ENCODE data around the gene C1QL4. TPM values are rescaled to one million over a fixed set of nuclear protein-coding genes. Genes with fewer than 3 reads are reported as not detected.
A peak's percentile ranks its signal among the peaks of the same experiment; 100 is the strongest.

The C1QL4 gene
- total and polyA plus RNA-seq, 2 donors (not counting 1 experiment from before 2014, with no cell fraction given), result not detected

GRCh38 chr12:49357103-49357678, 20.2 kb upstream of the C1QL4 start:
- H3K9me3 ChIP-seq (ENCODE audit: control extremely low read depth in 1 of 3, control insufficient read depth in 2 of 3, insufficient read depth in 1 of 3, low read length in 2 of 3), result no peaks in the 10 kb centered on the region
- H3K4me3 Mint-ChIP-seq, result no peak overlapping the region
- peak; percentile 61 for DNase-seq
- H3K36me3 ChIP-seq (replicated peaks in 1 of 2; ENCODE audit: control extremely low read depth in 1 of 2, control insufficient read depth in 1 of 2, extremely low read depth in 1 of 2, insufficient read depth in 2 of 2, low read length in 1 of 2), result no peaks in the 10 kb centered on the region
- ChIA-PET CTCF (interaction anchor here (0.6 to 22.4 kb wide), 29 partner anchors 9 to 421 kb away, joined by 3 to 729 read pairs (median 7); partner anchors contain the start of genes C1QL4, DNAJC22, PRPH and SPATS2), POLR2A (interaction anchor here (0.7 kb wide), 1 partner anchor 10 kb away, joined by 3 read pairs; no protein-coding TSS in a partner anchor)
- H3K79me2 ChIP-seq (ENCODE audit: control insufficient read depth, insufficient read depth, low read length), result no peaks in the 10 kb centered on the region
- no peak overlapping the region for H3K27ac ChIP-seq (ENCODE audit: low read length in 2 of 2)
- H2AFZ ChIP-seq (ENCODE audit: insufficient read depth, low read depth, low read length, poor library complexity, severe bottlenecking), result no peak overlapping the region
- H3K27me3 Mint-ChIP-seq, result peaks cover 40% of the 10 kb centered on the region
- no peak overlapping the region for H3K9ac ChIP-seq (ENCODE audit: low read length)
- ATAC-seq (ENCODE audit: low read depth), result no peak
- no CpG with 5 or more reads among the region's 3 CpGs for WGBS (ENCODE audit: insufficient coverage)
- TF ChIP-seq CTCF (IDR thresholded peaks at IDR 0.05) (peak; percentile 75), EZH2 (IDR thresholded peaks at IDR 0.05; ENCODE audit: borderline replicate concordance, insufficient read depth, low read depth, low read length, poor library complexity, severe bottlenecking) (no peak)
- H3K9me3 Mint-ChIP-seq (ENCODE audit: insufficient read depth), result no peaks in the 10 kb centered on the region
- no peaks in the 10 kb centered on the region for H4K20me1 ChIP-seq (ENCODE audit: control insufficient read depth, insufficient read depth, low read length, poor library complexity, severe bottlenecking)
- H3K4me3 ChIP-seq (ENCODE audit: control extremely low read depth in 1 of 5, extremely low read depth in 1 of 5, insufficient read depth in 1 of 5, low read depth in 2 of 5, low read length in 4 of 5), result no peak overlapping the region
- no peak overlapping the region for H3K4me2 ChIP-seq (replicated peaks; ENCODE audit: low read depth, low read length, poor library complexity, severe bottlenecking)
- H3K27me3 ChIP-seq (replicated peaks in 1 of 4; ENCODE audit: control extremely low read depth in 1 of 4, control insufficient read depth in 3 of 4, insufficient read depth in 4 of 4, low read length in 3 of 4), result peaks cover 0 to 22% (median 14%) of the 10 kb centered on the region in 4 experiments
- intact Hi-C loops (cut with micrococcal nuclease), result loop anchor here (5.0 kb wide), 1 partner anchor 35 kb away; no protein-coding TSS in a partner anchor
- H3K27ac Mint-ChIP-seq, result no peak overlapping the region
- H3K4me1 Mint-ChIP-seq, result peaks cover 2% of the 10 kb centered on the region
- peaks cover 3 to 5% of the 10 kb centered on the region in 2 donors for H3K4me1 ChIP-seq (ENCODE audit: control insufficient read depth in 2 of 2, insufficient read depth in 2 of 2, low read length in 2 of 2)

GRCh38 chr12:49355913-49356312, 18.9 kb upstream of the C1QL4 start:
- Histone ChIP-seq H3K4me3 (ENCODE audit: control extremely low read depth in 1 of 5, extremely low read depth in 1 of 5, insufficient read depth in 1 of 5, low read depth in 2 of 5, low read length in 4 of 5) (no peak overlapping the region), H3K4me2 (replicated peaks; ENCODE audit: low read depth, low read length, poor library complexity, severe bottlenecking) (no peak overlapping the region)
- no peak for ATAC-seq (ENCODE audit: low read depth)

More at GRCh38 chr12:49355913-49356312, 18.9 kb upstream of the C1QL4 start:
- Histone ChIP-seq H3K79me2 (ENCODE audit: control insufficient read depth, insufficient read depth, low read length) (no peaks in the 10 kb centered on the region), H3K4me1 (ENCODE audit: control insufficient read depth in 2 of 2, insufficient read depth in 2 of 2, low read length in 2 of 2) (peaks cover 3 to 5% of the 10 kb centered on the region in 2 donors), H2AFZ (ENCODE audit: insufficient read depth, low read depth, low read length, poor library complexity, severe bottlenecking) (no peak overlapping the region), H3K9me3 (ENCODE audit: control extremely low read depth in 1 of 3, control insufficient read depth in 2 of 3, insufficient read depth in 1 of 3, low read length in 2 of 3) (no peaks in the 10 kb centered on the region), H3K27me3 (replicated peaks in 1 of 4; ENCODE audit: control extremely low read depth in 1 of 4, control insufficient read depth in 3 of 4, insufficient read depth in 4 of 4, low read length in 3 of 4) (peaks cover 0 to 28% (median 18%) of the 10 kb centered on the region in 4 experiments), H3K36me3 (replicated peaks in 1 of 2; ENCODE audit: control extremely low read depth in 1 of 2, control insufficient read depth in 1 of 2, extremely low read depth in 1 of 2, insufficient read depth in 2 of 2, low read length in 1 of 2) (no peaks in the 10 kb centered on the region), H3K9ac (ENCODE audit: low read length) (no peak overlapping the region), H3K27ac (ENCODE audit: low read length in 2 of 2) (no peak overlapping the region), H4K20me1 (ENCODE audit: control insufficient read depth, insufficient read depth, low read length, poor library complexity, severe bottlenecking) (no peaks in the 10 kb centered on the region)
- DNase-seq, result no peak
- Mint-ChIP-seq H3K4me1 (peaks cover 2% of the 10 kb centered on the region), H3K27ac (no peak overlapping the region), H3K27me3 (peaks cover 42% of the 10 kb centered on the region), H3K9me3 (ENCODE audit: insufficient read depth) (no peaks in the 10 kb centered on the region), H3K4me3 (no peak overlapping the region)
- TF ChIP-seq CTCF (IDR thresholded peaks at IDR 0.05), result no peak
- TF ChIP-seq EZH2 (IDR thresholded peaks at IDR 0.05; ENCODE audit: borderline replicate concordance, insufficient read depth, low read depth, low read length, poor library complexity, severe bottlenecking), result no peak
- intact Hi-C loops (cut with micrococcal nuclease), result loop anchor here (5.0 kb wide), 1 partner anchor 36 kb away; no protein-coding TSS in a partner anchor
- ChIA-PET POLR2A (no interaction called here), CTCF (interaction anchor here (1.7 to 22.4 kb wide), 5 partner anchors 12 to 159 kb away, joined by 3 to 729 read pairs (median 67); partner anchors contain the start of genes PRPH and SPATS2)
- 98% methylated on average over 6 of the region's 10 CpGs for WGBS (ENCODE audit: insufficient coverage)
